HG03460 (cell line): ENCODE measurements around the gene TOX2.

Experiments used
- ATAC-seq: cut with Tn5 transposase; IDR thresholded peaks from one replicate; pipeline ENCODE4 v1.9.1; 2021; ENCODE audit not compliant: unreplicated experiment

The TOX2 gene

GRCh38 chr20:44016525-44016924, 101.9 kb downstream of the TOX2 start:
- no peak for ATAC-seq

GRCh38 chr20:44017211-44017610, 102.6 kb downstream of the TOX2 start:
- ATAC-seq: no peak

GRCh38 chr20:44017905-44018258, 103.2 kb downstream of the TOX2 start:
- ATAC-seq: no peak

GRCh38 chr20:44018259-44018941, 103.7 kb downstream of the TOX2 start:
- no peak for ATAC-seq

- no peak for ATAC-seq
Observed at GRCh38 chr20:44018942-44019637, 104.4 kb downstream of the TOX2 start.

- no peak for ATAC-seq
Observed at GRCh38 chr20:44019638-44020335, 105.1 kb downstream of the TOX2 start.

- no peak for ATAC-seq
Observed at GRCh38 chr20:44020406-44021148, 105.9 kb downstream of the TOX2 start.

- no peak for ATAC-seq
Observed at GRCh38 chr20:44021186-44021585, 106.5 kb downstream of the TOX2 start.

- no peak for ATAC-seq
Observed at GRCh38 chr20:44021900-44022299, 107.2 kb downstream of the TOX2 start.

GRCh38 chr20:44022464-44022863, 107.8 kb downstream of the TOX2 start:
- ATAC-seq: no peak

- ATAC-seq: no peak
Observed at GRCh38 chr20:44023515-44024371, 109.1 kb downstream of the TOX2 start.

GRCh38 chr20:44024820-44025580, 110.3 kb downstream of the TOX2 start:
- ATAC-seq: no peak

- ATAC-seq: no peak
Observed at GRCh38 chr20:44025756-44026155, 111.1 kb downstream of the TOX2 start.

GRCh38 chr20:44026647-44027342, 112.1 kb downstream of the TOX2 start:
- no peak for ATAC-seq

- ATAC-seq: no peak
Observed at GRCh38 chr20:44027343-44028002, 112.8 kb downstream of the TOX2 start.

- no peak for ATAC-seq
Observed at GRCh38 chr20:44028003-44028730, 113.5 kb downstream of the TOX2 start.

- ATAC-seq: no peak
Observed at GRCh38 chr20:44028868-44029847, 114.5 kb downstream of the TOX2 start.
